GM12891 (cell line): ENCODE measurements around the gene SOX21.

Source experiments
- PAX5 ChIP-seq: IDR thresholded peaks from 2 replicates; pipeline ENCODE4 v1.6.1; 2011; ENCODE audit warnings: low read length, moderate library complexity, mild to moderate bottlenecking; ENCODE audit not compliant: insufficient read depth, severe bottlenecking
- POLR2A ChIP-seq: IDR thresholded peaks from 2 replicates; pipeline ENCODE4 v1.6.1; 2011; ENCODE audit warnings: low read depth, low read length, control low read depth
- POLR2AphosphoS5 ChIP-seq: IDR thresholded peaks from 2 replicates; pipeline ENCODE4 v1.6.1; 2011; ENCODE audit warnings: low read depth, low read length, control low read depth
- POU2F2 ChIP-seq: IDR thresholded peaks from 2 replicates; pipeline ENCODE4 v1.6.1; 2011; ENCODE audit warnings: low read depth, mild to moderate bottlenecking, control low read depth, low read length, moderate library complexity
- SPI1 ChIP-seq: IDR thresholded peaks from 2 replicates; pipeline ENCODE4 v1.6.1; 2011; ENCODE audit warnings: low read depth, low read length, control low read depth
- TAF1 ChIP-seq: IDR thresholded peaks from 2 replicates; pipeline ENCODE4 v1.6.1; 2011; ENCODE audit warnings: low read depth, low read length, control low read depth

- TF ChIP-seq POLR2A = no peak
- TF ChIP-seq POLR2AphosphoS5 = no peak
- TF ChIP-seq TAF1 = no peak
- no peak for TF ChIP-seq SPI1
- TF ChIP-seq POU2F2 = no peak
- no peak for TF ChIP-seq PAX5
Measured at GRCh38 chr13:94749162-94749561, 36.8 kb upstream of the SOX21 start.
